HEK293T (cell line): ENCODE results near the gene NPFF.

ENCODE experiments used
- CTCF ChIA-PET: fragments of 350-600 bp; formaldehyde crosslinking; extraction: SDS; loops from one replicate; lab custom pipeline; 2021; ENCODE audit warnings: antibody characterized with exemption, inconsistent platforms; lab: Yijun Ruan, JAX
- POLR2A ChIA-PET: fragments of 350-600 bp; formaldehyde crosslinking; extraction: SDS; loops from one replicate; lab custom pipeline; 2020; ENCODE audit warnings: antibody characterized with exemption, inconsistent platforms; lab: Yijun Ruan, JAX
- DNase-seq: peaks from one replicate; pipeline ENCODE4 v3.0.0; 2012; ENCODE audit warnings: mixed read lengths; ENCODE audit errors: extremely low spot score
- ARNT ChIP-seq: fragments of 450-650 bp; IDR thresholded peaks from 2 replicates; pipeline ENCODE4 v1.6.1; 2017; ENCODE audit warnings: mild to moderate bottlenecking
- BHLHE40 ChIP-seq: fragments of 450-650 bp; IDR thresholded peaks from 2 replicates; pipeline ENCODE4 v1.6.1; 2016; ENCODE audit warnings: mild to moderate bottlenecking, moderate library complexity, borderline replicate concordance
- CTBP1 ChIP-seq: fragments of 450-650 bp; IDR thresholded peaks from 2 replicates; pipeline ENCODE4 v1.6.1; 2016; ENCODE audit warnings: borderline replicate concordance
- ELF4 ChIP-seq: fragments of 450-650 bp; IDR thresholded peaks from 2 replicates; pipeline ENCODE4 v1.6.1; 2017; ENCODE audit warnings: antibody characterized with exemption
- FOXA1 ChIP-seq: fragments of 450-650 bp; IDR thresholded peaks from 2 replicates; pipeline ENCODE4 v1.6.1; 2016; ENCODE audit warnings: mild to moderate bottlenecking
- FOXK2 ChIP-seq: fragments of 450-650 bp; IDR thresholded peaks from 2 replicates; pipeline ENCODE4 v1.6.1; 2016; ENCODE audit warnings: mild to moderate bottlenecking
- FOXM1 ChIP-seq: fragments of 450-650 bp; IDR thresholded peaks from 2 replicates; pipeline ENCODE4 v1.6.1; 2017; ENCODE audit warnings: mild to moderate bottlenecking, borderline replicate concordance
- HDGF ChIP-seq: fragments of 450-650 bp; IDR thresholded peaks from 2 replicates; pipeline ENCODE4 v1.6.1; 2017; ENCODE audit warnings: antibody characterized with exemption, borderline replicate concordance
- L3MBTL2 ChIP-seq: fragments of 450-650 bp; conservative IDR thresholded peaks from 2 replicates; pipeline ENCODE4 v1.6.1; 2016; ENCODE audit warnings: mild to moderate bottlenecking
- LEF1 ChIP-seq: fragments of 450-650 bp; IDR thresholded peaks from 2 replicates; pipeline ENCODE4 v1.6.1; 2017; ENCODE audit warnings: mild to moderate bottlenecking, borderline replicate concordance
- NFRKB ChIP-seq: fragments of 450-650 bp; IDR thresholded peaks from 2 replicates; pipeline ENCODE4 v1.6.1; 2016; ENCODE audit warnings: mild to moderate bottlenecking, moderate library complexity
- PKNOX1 ChIP-seq: fragments of 450-650 bp; IDR thresholded peaks from 2 replicates; pipeline ENCODE4 v1.6.1; 2016
- SP1 ChIP-seq: fragments of 450-650 bp; IDR thresholded peaks from 2 replicates; pipeline ENCODE4 v1.6.1; 2017
- SUZ12 ChIP-seq: fragments of 450-650 bp; IDR thresholded peaks from 2 replicates; pipeline ENCODE4 v1.6.1; 2016; ENCODE audit warnings: mild to moderate bottlenecking
- TARDBP ChIP-seq: fragments of 450-650 bp; IDR thresholded peaks from 2 replicates; pipeline ENCODE4 v1.6.1; 2016
- ZNF384 ChIP-seq: fragments of 450-650 bp; IDR thresholded peaks from 2 replicates; pipeline ENCODE4 v1.6.1; 2016

The NPFF gene

GRCh38 chr12:53500142-53500775 is 7.0 kb downstream of the NPFF start:
- POLR2A ChIA-PET: interaction anchor here (0.6 to 5.8 kb wide), 51 partner anchors 8 to 322 kb away, joined by 3 to 81 read pairs (median 5); partner anchors contain the start of genes AAAS, ATP5MC2, ESPL1 and MYG1
- TF ChIP-seq L3MBTL2 (no peak), SUZ12 (no peak), ARNT (no peak), TARDBP (no peak), PKNOX1 (no peak), BHLHE40 (no peak), LEF1 (no peak), FOXK2 (no peak)
- DNase-seq: no peak
- CTCF ChIA-PET: interaction anchor here (1.0 to 1.3 kb wide), 4 partner anchors 23 to 212 kb away, joined by 4 to 5 read pairs (median 5); partner anchors contain the start of gene AAAS

GRCh38 chr12:53499266-53500141 is 7.8 kb downstream of the NPFF start, which contains the start of gene MAP3K12:
Gene MAP3K12 (minus strand): TSS chr12:53499458. CDS start chr12:53487391, 12,067 bp downstream.
- POLR2A ChIA-PET: interaction anchor here (0.6 to 5.8 kb wide), 3 partner anchors 10 to 177 kb away, joined by 4 to 81 read pairs (median 4); partner anchors contain the start of gene AAAS
- CTCF ChIA-PET: interaction anchor here (1.0 kb wide), 1 partner anchor 179 kb away, joined by 4 read pairs; no protein-coding TSS in a partner anchor
- no peak for TF ChIP-seq HDGF
- no peak for TF ChIP-seq FOXA1
- TF ChIP-seq ZNF384: no peak
- no peak for TF ChIP-seq ELF4
- no peak for TF ChIP-seq CTBP1
- TF ChIP-seq ARNT: no peak
- TF ChIP-seq FOXK2: no peak
- no peak for DNase-seq

- ChIA-PET POLR2A (interaction anchor here (5.8 kb wide), 1 partner anchor 176 kb away, joined by 81 read pairs; the partner anchor contains the start of gene AAAS), CTCF (no interaction called here)
- TF ChIP-seq FOXA1 (no peak), TARDBP (no peak), ZNF384 (no peak), L3MBTL2 (no peak)
- DNase-seq: no peak
Measured at GRCh38 chr12:53498235-53498630, 9.1 kb downstream of the NPFF start.

GRCh38 chr12:53497461-53497860 is 9.8 kb downstream of the NPFF start:
- POLR2A ChIA-PET: interaction anchor here (5.8 kb wide), 1 partner anchor 175 kb away, joined by 81 read pairs; the partner anchor contains the start of gene AAAS
- DNase-seq: no peak
- TF ChIP-seq NFRKB: no peak
- no peak for TF ChIP-seq CTBP1
- no peak for TF ChIP-seq FOXK2
- TF ChIP-seq TARDBP: no peak
- TF ChIP-seq SUZ12: no peak
- TF ChIP-seq BHLHE40: no peak
- no peak for TF ChIP-seq ELF4
- TF ChIP-seq L3MBTL2: no peak
- TF ChIP-seq HDGF: no peak
- no peak for TF ChIP-seq SP1
- TF ChIP-seq ARNT: no peak
- no peak for TF ChIP-seq LEF1
- TF ChIP-seq FOXA1: no peak
- no peak for TF ChIP-seq PKNOX1
- no peak for TF ChIP-seq ZNF384
- no peak for TF ChIP-seq FOXM1

GRCh38 chr12:53496752-53497032 is 10.6 kb downstream of the NPFF start:
- no peak for TF ChIP-seq BHLHE40
- TF ChIP-seq ELF4: no peak
- TF ChIP-seq FOXK2: no peak
- no peak for TF ChIP-seq CTBP1
- TF ChIP-seq TARDBP: no peak
- no peak for TF ChIP-seq L3MBTL2
- no peak for TF ChIP-seq LEF1
- TF ChIP-seq FOXA1: no peak
- TF ChIP-seq FOXM1: no peak
- TF ChIP-seq HDGF: no peak

More at GRCh38 chr12:53497461-53497860, 9.8 kb downstream of the NPFF start:
- CTCF ChIA-PET: no interaction called here

GRCh38 chr12:53495903-53496751 is 11.2 kb downstream of the NPFF start:
- POLR2A ChIA-PET: interaction anchor here (1.5 kb wide), 1 partner anchor 171 kb away, joined by 3 read pairs; no protein-coding TSS in a partner anchor
- TF ChIP-seq L3MBTL2: no peak
- no peak for TF ChIP-seq ARNT
- no peak for TF ChIP-seq ELF4
- no peak for TF ChIP-seq CTBP1
- no peak for TF ChIP-seq FOXM1
- no peak for TF ChIP-seq BHLHE40
- TF ChIP-seq FOXA1: no peak
- no peak for TF ChIP-seq PKNOX1
- TF ChIP-seq SP1: no peak
- TF ChIP-seq ZNF384: no peak
- TF ChIP-seq SUZ12: no peak
- DNase-seq: no peak
- CTCF ChIA-PET: no interaction called here

More at GRCh38 chr12:53496752-53497032, 10.6 kb downstream of the NPFF start:
- DNase-seq: no peak
- POLR2A ChIA-PET: interaction anchor here (1.5 kb wide), 1 partner anchor 172 kb away, joined by 3 read pairs; no protein-coding TSS in a partner anchor
- CTCF ChIA-PET: no interaction called here
